IPS DF 6.9 (cell line): ENCODE data around the gene ACOT9.
"Not testable (repeated sequence)": the region's sequence is repeated elsewhere in the genome, so short reads cannot be mapped to it uniquely, and the experiment has no call there.

Experiments used
- DNase-seq: peaks from one replicate; pipeline ENCODE4 v3.0.0-alpha.2; 2013; ENCODE audit warnings: low read depth, low spot score
- H3K27ac ChIP-seq: one replicate; pipeline ENCODE4 v1.5.1; 2013; ENCODE audit warnings: low read length, control low read depth
- H3K27me3 ChIP-seq: 2 replicates; pipeline ENCODE4 v1.6.1; 2013; ENCODE audit warnings: mild to moderate bottlenecking, low read length; ENCODE audit not compliant: control insufficient read depth, insufficient read depth
- H3K36me3 ChIP-seq: 2 replicates; pipeline ENCODE4 v1.6.1; 2013; ENCODE audit warnings: low read length; ENCODE audit not compliant: control insufficient read depth, insufficient read depth
- H3K4me1 ChIP-seq: 2 replicates; pipeline ENCODE4 v1.6.1; 2013; ENCODE audit warnings: low read length; ENCODE audit not compliant: control insufficient read depth, insufficient read depth
- H3K4me3 ChIP-seq: 2 replicates; pipeline ENCODE4 v1.5.1; 2013; ENCODE audit warnings: mild to moderate bottlenecking, low read length
- H3K9me3 ChIP-seq: 2 replicates; pipeline ENCODE4 v1.6.1; 2013; ENCODE audit warnings: low read length, inconsistent platforms; ENCODE audit not compliant: control insufficient read depth, insufficient read depth
- WGBS: extraction: QIAGEN DNeasy Blood & Tissue Kit; methylation state at CpG from one replicate; pipeline ENCODE4 v1.1.7; 2013; ENCODE audit warnings: mixed read lengths, missing lambda C conversion rate; ENCODE audit not compliant: insufficient read length, insufficient coverage; 5-methylcytosine and 5-hydroxymethylcytosine counted together

ACOT9 gene

DNA sequence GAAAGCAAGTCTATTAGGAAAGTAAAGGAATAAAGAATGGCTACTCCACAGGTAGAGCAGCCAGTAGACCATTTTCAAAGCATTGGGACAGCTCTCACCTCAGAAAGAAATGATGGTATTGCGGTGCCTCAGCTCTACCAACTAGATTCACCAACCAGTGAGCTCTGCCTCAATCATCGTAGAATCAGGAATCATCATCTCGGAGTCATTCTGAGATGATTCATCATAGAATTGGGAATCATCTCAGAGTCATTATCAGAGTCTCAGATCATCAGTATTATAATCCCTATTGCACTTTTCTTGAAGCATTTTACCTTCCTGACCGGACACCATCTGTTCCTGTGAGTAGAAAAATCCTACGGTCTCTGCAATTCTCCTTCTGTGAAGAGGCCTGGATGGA is 22.4 kb upstream of the ACOT9 start:
- Histone ChIP-seq H3K27me3 (no peaks in the 10 kb centered on the region), H3K4me3 (no peak overlapping the region), H3K27ac (no peak overlapping the region), H3K9me3 (no peaks in the 10 kb centered on the region), H3K4me1 (no peaks in the 10 kb centered on the region), H3K36me3 (no peaks in the 10 kb centered on the region)
- no peak for DNase-seq
- no CpG with 5 or more reads among the region's 5 CpGs for WGBS

DNA sequence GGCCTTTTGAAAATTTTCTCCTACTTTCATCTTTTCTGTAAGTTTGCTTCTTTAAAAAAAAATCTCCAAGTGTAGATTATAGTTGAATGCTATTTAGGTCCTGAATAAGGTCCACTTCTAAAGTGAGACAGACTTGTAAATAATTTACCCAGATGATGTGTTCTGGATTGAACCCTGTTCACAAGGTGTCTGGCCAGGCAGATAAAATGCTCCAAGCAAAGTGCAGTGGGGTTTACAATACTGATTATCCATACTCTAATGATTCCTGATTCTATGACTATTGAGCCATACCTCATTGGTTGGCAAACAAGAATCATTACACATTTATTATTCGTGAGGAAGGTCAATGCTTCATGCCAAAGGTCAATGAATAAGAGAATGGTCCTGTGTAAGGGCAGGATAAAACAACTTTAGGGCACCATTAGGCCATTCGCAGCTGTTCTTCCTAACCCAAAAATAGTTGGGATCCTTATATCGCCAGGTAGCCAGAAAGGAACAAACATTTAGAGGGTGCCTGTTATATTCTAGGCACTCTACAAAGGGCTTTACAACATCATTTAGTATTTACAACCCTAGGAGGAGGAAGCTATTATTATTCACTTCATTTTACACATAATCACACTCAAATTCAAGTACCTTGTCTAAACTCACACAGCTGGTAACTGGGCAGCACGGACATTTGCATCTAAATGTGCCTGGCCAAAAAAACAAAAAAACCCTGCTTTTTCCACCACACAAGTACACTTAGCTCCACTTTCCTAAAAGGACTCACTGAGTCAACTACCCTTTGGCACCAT is 21.3 kb upstream of the ACOT9 start:
- WGBS = no CpG with 5 or more reads among the region's 4 CpGs
- Histone ChIP-seq H3K4me3 (no peak overlapping the region), H3K4me1 (no peaks in the 10 kb centered on the region), H3K27ac (no peak overlapping the region), H3K27me3 (no peaks in the 10 kb centered on the region), H3K36me3 (no peaks in the 10 kb centered on the region), H3K9me3 (no peaks in the 10 kb centered on the region)
- no peak for DNase-seq

DNA sequence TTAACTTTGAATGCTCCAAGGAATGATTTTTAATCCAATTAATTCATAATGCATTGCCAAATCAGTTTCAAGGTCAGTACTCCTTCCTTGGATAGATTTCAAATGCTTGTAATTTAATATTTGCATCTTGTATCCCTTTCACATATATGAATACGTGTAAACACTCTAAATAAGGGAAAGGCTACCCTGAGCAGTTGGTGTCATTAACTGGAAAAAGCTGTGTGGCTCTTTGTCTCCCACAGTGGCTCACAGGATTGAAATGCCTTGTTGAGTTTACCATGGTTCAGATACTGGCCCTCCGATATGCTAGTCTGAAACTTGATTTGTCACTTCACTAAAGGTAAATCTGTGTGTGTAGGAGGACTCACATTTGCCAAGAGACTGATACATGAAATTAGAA is 16.7 kb upstream of the ACOT9 start:
- no CpG with 5 or more reads among the region's 2 CpGs for WGBS
- H3K9me3 ChIP-seq = no peaks in the 10 kb centered on the region
- DNase-seq = no peak
- H3K4me3 ChIP-seq = no peak overlapping the region
- no peaks in the 10 kb centered on the region for H3K36me3 ChIP-seq
- H3K27ac ChIP-seq = no peak overlapping the region
- no peaks in the 10 kb centered on the region for H3K27me3 ChIP-seq
- H3K4me1 ChIP-seq = no peaks in the 10 kb centered on the region

DNA sequence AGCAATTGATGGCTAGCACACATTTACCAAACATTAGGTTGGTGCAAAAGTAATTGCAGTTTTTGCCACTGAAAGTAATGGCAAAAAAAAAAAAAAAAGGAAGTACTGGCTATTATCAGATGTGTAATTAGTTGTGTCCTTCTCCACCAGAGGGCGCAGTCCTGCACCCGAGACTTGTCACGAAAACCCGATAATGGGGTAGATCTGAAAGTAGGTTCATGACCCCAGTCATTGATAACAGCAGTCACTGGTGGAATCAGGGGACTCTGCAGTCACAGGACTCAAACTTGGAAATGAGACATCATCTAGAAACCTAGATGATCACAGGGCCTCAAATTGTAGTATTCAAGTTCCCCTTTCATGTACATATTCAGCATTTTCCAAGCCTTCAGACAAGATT is 13.1 kb upstream of the ACOT9 start:
- Histone ChIP-seq H3K4me1 (no peaks in the 10 kb centered on the region), H3K4me3 (no peak overlapping the region), H3K9me3 (no peaks in the 10 kb centered on the region), H3K36me3 (no peaks in the 10 kb centered on the region), H3K27me3 (no peaks in the 10 kb centered on the region), H3K27ac (no peak overlapping the region)
- no CpG with 5 or more reads among the region's 4 CpGs for WGBS
- DNase-seq = peak; percentile 16

DNA sequence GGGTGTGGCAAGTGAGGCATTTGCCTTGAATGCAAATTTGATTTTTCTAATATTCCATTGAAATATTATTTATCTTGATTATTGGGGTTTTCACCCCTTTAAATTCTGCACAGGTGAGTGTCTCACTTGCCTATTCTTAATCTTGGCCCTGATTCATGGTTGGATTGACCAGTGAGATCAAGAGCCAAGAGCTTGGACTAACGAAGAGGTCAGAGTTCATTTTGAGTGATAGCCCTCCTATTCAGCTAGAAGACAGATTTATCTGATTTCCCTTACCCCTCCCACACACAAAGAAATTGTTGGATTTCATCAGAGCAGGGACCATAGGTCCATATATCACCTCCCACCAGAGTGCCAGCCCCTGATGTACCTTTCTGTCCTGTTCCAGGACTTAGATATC is 11.6 kb upstream of the ACOT9 start:
- Histone ChIP-seq H3K9me3 (no peaks in the 10 kb centered on the region), H3K36me3 (no peaks in the 10 kb centered on the region), H3K27ac (no peak overlapping the region), H3K4me3 (no peak overlapping the region), H3K4me1 (no peaks in the 10 kb centered on the region), H3K27me3 (no peaks in the 10 kb centered on the region)
- WGBS = no CpG with 5 or more reads among the region's 1 CpG
- DNase-seq = no peak

DNA sequence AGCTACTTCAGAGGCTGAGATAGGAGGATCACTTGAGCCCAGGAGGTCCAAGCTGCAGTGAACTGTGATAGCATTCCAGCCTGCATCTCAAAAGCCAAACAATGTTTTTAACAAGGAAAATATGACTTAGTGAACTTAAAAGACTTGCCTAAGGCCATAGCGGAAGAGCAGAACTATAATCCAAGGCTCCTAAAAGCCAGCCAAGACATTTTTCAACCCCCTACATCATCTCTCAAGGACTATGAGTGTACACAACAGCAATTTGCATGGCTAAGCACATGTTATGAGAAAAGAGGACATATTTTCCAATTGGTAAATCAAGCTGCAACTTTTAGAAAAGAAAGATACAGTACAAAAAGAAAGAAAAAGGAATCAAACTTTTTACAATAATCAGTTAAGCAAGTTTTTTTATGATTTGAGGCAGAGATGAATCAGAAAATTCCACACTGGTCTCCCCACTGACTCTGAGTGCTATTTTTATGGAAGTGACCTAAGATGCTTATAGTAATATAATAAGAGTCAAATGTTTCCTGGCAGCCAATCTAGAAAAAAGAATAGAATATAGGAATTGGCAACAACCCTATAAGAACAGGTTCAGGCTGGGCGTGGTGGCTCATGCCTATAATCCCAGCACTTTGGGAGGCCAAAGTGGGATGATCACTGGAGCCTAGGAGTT is 9.8 kb upstream of the ACOT9 start:
- no peaks in the 10 kb centered on the region for H3K4me1 ChIP-seq
- H3K27me3 ChIP-seq = no peaks in the 10 kb centered on the region
- H3K36me3 ChIP-seq = no peaks in the 10 kb centered on the region
- H3K9me3 ChIP-seq = no peaks in the 10 kb centered on the region
- DNase-seq = no peak
- no CpG with 5 or more reads among the region's 2 CpGs for WGBS
- no peak overlapping the region for H3K4me3 ChIP-seq
- no peak overlapping the region for H3K27ac ChIP-seq

DNA sequence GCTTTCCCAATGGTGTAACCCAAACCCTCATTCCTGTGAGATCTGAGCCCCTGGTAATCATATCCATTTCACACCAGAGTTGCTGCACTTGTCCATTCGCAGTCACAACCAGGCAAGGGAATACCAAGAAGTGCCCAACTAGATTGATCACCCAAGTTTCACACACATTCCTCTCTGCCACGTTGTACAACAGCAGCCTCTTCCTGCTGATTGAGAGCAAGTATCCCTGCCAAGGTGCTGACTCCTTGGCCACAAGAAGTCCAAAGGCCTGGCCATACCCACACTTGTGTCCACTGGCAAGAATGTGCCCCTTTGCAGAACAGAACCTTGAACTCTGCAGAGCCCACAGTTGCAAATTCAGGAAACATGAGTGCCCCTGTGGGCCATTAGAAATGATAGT is 6.5 kb upstream of the ACOT9 start:
- Histone ChIP-seq H3K36me3 (no peaks in the 10 kb centered on the region), H3K4me3 (no peak overlapping the region), H3K9me3 (no peaks in the 10 kb centered on the region), H3K27me3 (no peaks in the 10 kb centered on the region), H3K27ac (no peak overlapping the region), H3K4me1 (no peaks in the 10 kb centered on the region)
- no CpG with 5 or more reads among the region's 2 CpGs for WGBS
- no peak for DNase-seq

DNA sequence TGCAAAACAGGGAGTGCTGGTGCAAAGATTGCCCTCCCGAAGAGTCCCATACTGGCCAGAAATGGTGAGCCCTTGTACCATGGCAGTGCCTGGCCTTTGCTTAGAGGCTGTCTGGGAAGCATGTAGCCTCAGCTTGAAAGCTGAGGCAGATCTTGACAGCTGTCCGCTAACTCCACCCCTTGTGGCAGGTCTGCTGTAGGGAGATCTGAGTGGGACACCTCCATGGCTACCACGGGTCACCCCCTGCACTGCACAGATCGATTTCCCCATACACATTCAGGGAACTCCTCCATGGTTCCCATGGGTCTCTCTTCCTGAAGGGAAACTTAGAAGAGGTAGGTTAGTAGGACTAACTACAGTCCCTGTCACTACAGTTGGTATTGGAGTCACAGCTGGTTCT is 6.1 kb upstream of the ACOT9 start:
- H3K9me3 ChIP-seq = no peaks in the 10 kb centered on the region
- no peaks in the 10 kb centered on the region for H3K27me3 ChIP-seq
- no peak overlapping the region for H3K4me3 ChIP-seq
- H3K4me1 ChIP-seq = no peaks in the 10 kb centered on the region
- no CpG with 5 or more reads among the region's 4 CpGs for WGBS
- no peak overlapping the region for H3K27ac ChIP-seq
- H3K36me3 ChIP-seq = no peaks in the 10 kb centered on the region
- DNase-seq = no peak

DNA sequence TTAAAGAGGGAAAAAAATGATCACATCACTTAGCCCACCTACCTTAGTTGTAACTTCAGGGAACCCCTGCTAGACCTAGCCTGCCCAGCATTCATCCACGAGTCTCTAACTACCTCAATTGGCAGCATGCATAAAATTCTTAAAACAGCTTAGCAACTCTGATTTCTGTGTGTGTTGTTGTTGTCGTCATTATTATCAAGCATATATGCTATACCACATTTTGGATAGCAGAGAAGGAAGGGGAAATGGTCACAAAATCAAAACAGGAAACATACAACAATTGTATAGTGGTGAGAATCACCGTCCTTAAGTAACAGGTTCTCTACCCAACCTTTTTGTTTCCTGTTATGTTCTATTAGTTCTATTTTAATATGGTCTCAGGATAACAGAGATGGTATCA is 2.7 kb upstream of the ACOT9 start:
- Histone ChIP-seq H3K27me3 (no peaks in the 10 kb centered on the region), H3K36me3 (no peaks in the 10 kb centered on the region), H3K4me3 (no peak overlapping the region), H3K9me3 (no peaks in the 10 kb centered on the region), H3K4me1 (no peaks in the 10 kb centered on the region), H3K27ac (no peak overlapping the region)
- WGBS = no CpG with 5 or more reads among the region's 3 CpGs
- no peak for DNase-seq

DNA sequence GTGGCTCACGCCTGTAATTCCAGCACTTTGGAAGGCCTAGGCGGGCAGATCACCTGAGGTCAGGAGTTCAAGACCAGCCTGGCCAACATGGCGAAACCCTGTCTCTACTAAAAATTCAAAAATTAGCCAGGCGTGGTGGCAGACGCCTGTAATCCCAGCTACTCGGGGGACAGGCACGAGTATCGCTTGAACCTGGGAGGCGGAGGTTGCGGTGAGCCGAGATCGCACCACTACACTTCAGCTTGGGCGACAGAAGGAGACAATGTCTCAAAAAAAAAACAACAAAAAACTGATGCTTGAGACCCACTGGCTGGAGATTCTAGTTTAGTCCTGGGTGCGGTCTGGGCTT is 521 bp upstream of the ACOT9 start:
- H3K4me3 ChIP-seq, DNase-seq, H3K27ac ChIP-seq, H3K9me3 ChIP-seq, H3K4me1 ChIP-seq, H3K27me3 ChIP-seq, H3K36me3 ChIP-seq: not testable (repeated sequence)
- WGBS = no CpG with 5 or more reads among the region's 14 CpGs

DNA sequence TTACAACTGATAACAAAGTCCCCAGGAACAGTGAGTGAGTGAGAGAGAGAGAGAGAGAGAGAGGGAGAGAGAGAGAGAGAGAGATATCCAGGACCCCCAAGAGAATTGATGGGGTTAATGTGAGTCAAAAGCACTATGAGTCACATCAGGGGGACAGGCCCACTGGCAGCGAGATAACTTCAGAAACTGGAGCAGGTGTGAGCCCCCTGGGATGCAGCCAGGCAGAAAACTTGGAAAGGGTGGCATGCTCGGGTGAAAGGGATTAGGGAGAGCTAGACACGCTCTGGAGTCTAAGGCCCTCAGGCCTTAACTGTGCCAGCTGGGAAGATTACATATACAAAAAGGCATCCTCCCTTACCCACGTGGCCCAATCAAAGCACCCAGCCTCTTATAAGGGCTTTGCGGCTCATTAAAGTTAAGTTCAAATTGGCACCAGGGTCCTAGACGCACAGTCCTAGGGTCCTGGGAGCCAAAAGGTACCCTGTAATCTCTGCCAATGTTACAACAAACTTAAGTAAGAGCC is 841 bp downstream of the ACOT9 start:
- Histone ChIP-seq H3K4me1 (no peaks in the 10 kb centered on the region), H3K36me3 (no peaks in the 10 kb centered on the region), H3K9me3 (no peaks in the 10 kb centered on the region), H3K27ac (no peak overlapping the region), H3K27me3 (no peaks in the 10 kb centered on the region), H3K4me3 (peak overlapping the region; percentile 97; the same call in 1 of the 2 replicates)
- DNase-seq = no peak
- WGBS = no CpG with 5 or more reads among the region's 6 CpGs
